Esophagus squamous epithelium (tissue), 4 donors: Measurements from ENCODE around the gene FLNA.

Source experiments
- POLR2A ChIP-seq, 4 donors: fragments of 450-650 bp; IDR thresholded peaks; one replicate each; pipeline ENCODE4 v1.6.1; 2017; ENCODE audit warnings: antibody characterized with exemption in 4 of 4, mild to moderate bottlenecking in 4 of 4, moderate library complexity in 3 of 4
- TF ChIP-seq, protein P1 (sequence below), 6 experiments: fragments of 450-650 bp in 4 of 6; fragments of 200-600 bp in 2 of 6; sonication (generic) in 2 of 6; IDR thresholded peaks; one replicate each; pipeline ENCODE4 v1.5.1; 2016 to 2019; ENCODE audit warnings: antibody characterized with exemption in 6 of 6, mild to moderate bottlenecking in 4 of 6, moderate library complexity in 4 of 6

DNA sequence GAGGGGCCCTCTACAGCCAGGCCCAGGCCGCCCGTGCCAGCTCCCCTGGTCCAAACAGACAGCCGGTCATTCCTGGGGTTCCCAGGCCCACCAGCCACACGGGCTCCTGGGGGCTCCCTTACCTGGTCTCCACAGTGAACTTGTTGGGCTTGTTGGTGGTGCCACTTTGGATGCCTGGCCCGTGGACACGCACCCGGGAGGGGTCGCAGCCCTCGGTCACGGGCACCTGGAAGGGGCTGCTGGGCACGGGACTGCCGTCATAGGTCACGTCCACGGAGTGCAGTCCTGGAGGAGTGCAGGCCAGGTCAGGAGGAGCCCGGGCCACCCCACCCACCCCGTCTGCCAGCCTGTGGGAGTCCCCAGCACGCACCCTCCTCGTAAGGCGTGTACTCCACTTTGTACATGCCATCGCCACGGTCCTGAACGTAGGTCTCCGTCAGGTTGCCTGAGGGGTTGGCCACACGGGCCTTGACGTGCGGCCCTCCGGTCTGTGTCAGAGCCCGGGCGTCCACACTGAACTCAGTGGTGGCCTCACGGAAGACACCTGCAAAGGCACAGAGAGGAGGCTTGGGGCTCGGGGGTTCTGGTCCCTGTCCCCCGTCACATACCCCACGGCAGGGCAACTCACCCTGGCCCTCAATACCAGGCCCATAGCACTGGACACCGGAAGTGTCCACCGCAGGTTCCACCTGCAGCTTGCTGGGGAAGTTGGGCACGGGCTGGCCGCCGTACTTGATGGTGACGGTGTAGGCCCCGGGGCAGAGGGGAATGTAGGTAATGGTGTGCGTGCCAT, 14.9 kb downstream of the FLNA start:
- TF ChIP-seq, protein P1, sequence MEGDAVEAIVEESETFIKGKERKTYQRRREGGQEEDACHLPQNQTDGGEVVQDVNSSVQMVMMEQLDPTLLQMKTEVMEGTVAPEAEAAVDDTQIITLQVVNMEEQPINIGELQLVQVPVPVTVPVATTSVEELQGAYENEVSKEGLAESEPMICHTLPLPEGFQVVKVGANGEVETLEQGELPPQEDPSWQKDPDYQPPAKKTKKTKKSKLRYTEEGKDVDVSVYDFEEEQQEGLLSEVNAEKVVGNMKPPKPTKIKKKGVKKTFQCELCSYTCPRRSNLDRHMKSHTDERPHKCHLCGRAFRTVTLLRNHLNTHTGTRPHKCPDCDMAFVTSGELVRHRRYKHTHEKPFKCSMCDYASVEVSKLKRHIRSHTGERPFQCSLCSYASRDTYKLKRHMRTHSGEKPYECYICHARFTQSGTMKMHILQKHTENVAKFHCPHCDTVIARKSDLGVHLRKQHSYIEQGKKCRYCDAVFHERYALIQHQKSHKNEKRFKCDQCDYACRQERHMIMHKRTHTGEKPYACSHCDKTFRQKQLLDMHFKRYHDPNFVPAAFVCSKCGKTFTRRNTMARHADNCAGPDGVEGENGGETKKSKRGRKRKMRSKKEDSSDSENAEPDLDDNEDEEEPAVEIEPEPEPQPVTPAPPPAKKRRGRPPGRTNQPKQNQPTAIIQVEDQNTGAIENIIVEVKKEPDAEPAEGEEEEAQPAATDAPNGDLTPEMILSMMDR (IDR thresholded peaks at IDR 0.05): no peak
- no peak for TF ChIP-seq POLR2A (IDR thresholded peaks at IDR 0.05)
